HG02885 (cell line): ENCODE data around the gene PITPNB.

ENCODE experiments used
- ATAC-seq: cut with Tn5 transposase; IDR thresholded peaks from one replicate; pipeline ENCODE4 v1.9.1; 2021; ENCODE audit warnings: mild to moderate bottlenecking; ENCODE audit not compliant: unreplicated experiment, poor library complexity

PITPNB gene

DNA sequence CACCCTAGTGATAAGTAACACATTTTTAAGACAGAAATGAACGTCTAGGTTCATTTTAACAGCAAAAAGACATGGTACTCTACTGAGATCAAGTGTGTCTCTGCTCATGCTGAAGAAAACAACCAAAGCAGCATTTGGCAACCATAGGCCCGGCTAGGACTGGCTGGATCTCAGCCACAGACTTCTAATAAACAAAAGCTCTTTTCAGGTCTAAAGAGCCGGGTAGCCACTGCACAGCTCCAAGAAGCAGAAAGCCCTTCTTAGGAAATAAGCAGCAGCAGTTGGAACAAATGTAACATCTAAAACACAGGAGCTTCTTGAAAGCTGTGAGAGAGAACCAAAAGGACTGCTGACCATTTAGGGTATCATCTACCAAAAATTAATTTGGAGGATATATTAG is 37.6 kb downstream of the PITPNB start:
- ATAC-seq = no peak

DNA sequence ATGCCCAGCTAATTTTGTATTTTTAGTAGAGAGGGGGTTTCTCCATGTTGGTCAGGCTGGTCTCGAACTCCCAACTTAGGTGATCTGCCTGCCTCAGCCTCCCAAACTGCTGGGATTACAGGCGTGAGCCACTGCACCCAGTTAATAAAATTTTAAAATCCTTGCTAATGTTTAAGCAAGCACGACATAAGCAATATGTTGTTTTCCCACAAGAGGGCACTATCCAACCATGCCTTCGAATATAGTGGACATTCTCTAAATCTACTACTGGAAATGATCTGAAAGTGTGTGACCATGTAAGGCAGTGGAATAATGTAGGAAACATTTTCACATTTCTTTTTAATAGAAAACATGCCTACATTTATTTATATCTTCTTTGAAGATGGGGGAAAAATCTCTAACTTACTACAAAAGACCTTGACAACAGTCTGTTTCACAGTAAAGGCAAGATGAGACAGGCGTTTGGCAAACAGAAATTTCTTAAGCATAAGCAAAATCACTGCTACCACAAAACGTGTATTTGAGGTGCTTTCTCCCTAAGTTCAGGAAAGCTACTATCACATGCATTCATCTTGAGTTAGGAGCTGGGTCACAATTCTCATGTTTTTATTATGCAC is 38.2 kb downstream of the PITPNB start:
- ATAC-seq = no peak

DNA sequence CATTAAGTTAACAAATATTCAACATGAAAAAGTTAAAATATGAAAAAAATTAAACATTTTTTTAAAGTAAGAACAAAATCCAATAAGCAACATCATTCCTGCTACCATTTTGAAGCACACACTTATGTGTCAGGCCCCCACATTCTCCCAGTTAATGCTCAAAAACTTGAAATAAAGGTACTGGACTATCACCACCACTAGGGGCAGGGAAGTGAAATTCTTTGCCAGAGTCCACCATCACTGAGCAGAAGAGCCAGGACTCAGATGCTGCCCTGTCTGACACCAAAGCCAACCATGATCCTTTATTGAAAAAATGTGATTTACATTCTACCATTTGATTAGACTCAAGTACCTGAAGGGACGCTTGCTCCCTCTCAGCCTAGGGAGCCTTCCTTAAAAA is 39.1 kb downstream of the PITPNB start:
- ATAC-seq = no peak

DNA sequence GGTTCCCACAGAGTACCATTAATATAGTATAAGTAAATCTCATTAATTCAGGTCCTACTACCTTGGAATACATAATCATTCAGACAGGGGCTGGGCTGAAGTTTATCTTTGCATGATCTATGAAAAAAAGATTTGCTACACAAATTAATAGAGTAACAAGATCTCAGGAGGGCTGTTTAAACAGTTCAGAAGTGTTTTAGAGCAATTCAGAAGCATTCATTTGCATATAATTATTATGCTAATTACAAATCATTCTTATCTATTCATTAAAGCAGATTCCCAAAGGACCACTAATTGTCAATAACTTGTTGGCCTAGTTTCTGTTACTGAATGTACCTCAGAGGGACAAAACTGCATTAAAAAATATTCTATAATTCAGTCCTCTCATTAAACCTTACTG is 40.5 kb downstream of the PITPNB start:
- ATAC-seq = no peak

DNA sequence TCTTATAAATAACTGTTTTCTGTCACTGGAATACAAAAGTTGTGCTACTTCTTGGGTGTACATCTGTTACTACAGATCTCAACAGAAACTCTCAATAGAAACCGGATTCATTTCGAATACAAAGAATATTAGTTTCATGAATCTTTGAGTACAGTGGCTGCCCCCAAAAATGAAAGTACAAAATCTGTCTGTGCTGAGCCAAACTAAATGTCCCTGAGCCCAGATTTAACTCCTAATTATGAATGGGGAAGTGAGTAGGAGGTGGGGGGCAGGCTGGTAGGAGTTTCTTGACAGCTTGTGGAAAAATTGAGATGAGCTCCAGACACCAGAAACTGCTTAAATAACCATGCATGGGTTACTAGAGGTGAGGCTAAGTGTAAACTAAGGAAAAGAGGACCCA is 41.6 kb downstream of the PITPNB start:
- ATAC-seq = no peak

DNA sequence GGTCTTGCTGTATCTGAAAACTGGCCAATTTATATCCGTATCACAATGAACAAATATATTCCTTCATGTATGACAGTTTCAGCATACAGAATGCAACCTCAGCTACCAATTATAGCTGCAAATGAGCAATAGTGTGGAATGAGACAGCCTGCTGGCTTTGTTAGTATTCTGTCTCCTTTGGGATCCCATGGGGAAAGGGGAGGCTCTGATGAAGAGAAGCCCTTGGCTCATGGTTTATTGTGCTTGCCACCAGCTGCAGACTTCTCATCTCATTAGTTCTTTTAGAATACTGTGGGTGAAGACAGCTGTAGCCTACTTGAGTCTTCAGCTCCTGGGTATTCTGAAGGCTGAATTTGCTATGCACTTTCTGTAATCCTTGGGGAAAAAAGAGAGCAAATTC is 42.4 kb downstream of the PITPNB start:
- ATAC-seq = no peak

DNA sequence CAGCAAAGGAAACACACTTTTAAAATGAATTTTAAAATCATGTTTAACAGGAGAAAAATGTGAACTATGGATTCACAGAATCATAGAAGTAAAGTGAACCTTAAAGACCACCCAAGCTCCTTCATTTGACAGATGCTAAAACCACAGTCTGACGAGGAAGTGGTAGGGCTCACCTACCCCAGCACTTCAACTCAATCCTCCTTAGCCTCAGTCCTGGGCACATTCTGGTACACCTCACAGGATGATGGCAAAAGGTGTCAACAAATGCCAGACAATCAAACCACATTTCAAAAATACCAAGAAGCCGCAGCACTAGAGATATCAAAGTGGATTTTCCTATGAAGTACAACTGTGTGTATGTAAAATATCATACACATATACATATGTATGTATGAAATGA is 43.1 kb downstream of the PITPNB start:
- no peak for ATAC-seq

DNA sequence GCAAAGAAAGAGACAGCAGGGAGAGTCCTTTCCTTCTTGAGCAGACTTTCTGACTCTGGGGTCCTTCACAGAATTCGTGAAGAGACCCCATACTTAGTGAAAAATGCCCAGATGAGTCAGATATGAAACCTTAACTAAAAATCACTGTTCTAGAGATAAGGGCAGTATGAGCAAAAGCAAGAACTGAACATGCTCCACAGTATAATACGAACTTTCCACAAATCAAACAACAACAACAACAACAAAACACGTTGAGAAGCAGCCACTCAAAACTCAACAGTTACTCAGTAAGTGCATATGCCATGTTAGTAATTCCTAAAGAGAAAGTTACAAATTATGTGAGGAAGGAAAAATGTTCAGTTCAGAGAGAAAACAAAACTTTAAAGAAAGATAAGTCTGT is 44.3 kb downstream of the PITPNB start:
- no peak for ATAC-seq

DNA sequence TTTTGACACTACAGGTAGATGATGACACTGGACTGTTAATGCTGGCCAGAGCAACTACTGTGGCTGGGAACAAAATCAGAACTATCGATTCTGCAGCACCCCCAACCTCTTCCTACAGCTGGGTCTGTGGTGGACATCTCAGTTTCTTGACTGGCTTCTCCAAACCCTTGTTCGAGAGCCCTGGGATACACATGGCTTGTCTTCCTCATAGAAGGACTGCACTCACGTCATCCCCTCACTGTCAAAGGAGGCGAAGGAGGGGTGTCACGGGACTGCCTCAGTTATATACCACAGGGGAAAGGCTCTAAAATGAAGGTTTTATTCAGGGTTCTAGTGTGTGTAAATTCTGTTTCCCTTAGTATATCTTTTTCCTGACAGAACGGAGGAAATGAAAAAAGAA is 44.9 kb downstream of the PITPNB start:
- ATAC-seq = no peak

DNA sequence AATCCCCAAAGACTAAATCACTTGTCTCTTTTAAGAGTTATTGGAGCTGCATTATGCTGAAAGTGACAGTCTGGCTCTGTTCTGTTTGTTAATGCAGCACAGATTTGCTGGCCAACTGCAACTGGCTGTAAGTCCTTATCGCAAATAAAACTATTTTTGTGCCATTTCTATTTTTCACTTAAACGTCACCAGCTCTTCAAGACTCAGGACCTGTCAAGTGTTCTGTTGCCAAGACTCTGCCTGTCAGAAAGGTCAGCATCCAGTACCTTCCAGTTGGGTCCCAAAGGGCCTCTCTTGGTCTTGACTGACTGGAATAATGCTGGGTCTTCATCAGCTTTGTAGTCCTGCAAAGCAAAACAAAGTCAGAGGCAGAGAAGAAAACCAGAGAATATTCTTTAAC is 45.6 kb downstream of the PITPNB start:
- ATAC-seq = no peak

DNA sequence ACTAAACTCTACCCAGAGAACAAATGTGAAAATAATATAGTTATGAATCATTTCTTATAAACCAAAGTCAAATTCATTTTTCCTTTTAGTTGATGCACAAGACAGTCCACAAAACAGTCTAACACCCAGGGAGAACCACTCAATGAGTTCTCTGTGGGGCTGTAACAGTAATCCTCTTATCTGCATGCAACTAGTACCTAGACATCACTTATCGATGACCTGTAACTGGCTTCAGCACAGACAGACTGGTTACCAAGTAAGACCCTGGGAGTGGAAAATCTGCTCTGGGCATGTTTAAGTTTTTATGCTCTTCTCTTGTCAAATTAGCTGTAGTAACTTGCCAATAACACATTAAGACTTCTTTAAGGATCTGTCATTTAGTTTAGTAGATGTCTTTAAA is 46.6 kb downstream of the PITPNB start:
- no peak for ATAC-seq

DNA sequence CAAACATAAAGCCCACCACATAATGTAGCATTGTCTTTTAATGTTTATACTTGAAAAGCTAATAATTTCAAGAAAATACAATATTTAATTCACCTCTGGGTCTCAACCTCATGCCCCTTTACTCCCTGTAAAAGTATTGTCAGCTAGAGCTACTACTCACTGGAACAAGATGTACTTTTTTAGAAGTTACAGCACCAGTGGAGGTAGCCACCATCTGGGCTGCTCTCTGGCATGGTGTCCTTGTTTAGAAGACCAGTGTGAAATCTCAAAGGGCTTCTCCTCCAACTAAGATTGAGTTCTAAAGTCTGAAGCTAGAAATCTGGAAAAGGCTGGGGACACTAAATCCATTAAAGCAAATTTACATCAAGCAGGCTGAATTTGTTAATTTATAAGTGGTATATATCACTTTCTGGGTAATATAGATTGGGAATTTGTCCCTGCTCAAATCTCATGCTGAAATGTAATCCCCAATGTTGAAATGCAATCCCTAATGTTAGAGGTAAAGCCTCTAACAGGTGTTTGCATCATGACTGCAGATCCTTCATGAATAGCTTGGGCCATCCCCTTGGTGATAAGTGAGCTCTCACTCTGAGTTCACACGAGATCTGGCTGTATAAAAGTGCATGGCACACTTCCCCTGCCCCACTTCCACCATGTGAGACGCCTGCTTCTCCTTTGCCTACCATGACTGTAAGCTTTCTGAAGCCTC is 47.6 kb downstream of the PITPNB start:
- no peak for ATAC-seq

DNA sequence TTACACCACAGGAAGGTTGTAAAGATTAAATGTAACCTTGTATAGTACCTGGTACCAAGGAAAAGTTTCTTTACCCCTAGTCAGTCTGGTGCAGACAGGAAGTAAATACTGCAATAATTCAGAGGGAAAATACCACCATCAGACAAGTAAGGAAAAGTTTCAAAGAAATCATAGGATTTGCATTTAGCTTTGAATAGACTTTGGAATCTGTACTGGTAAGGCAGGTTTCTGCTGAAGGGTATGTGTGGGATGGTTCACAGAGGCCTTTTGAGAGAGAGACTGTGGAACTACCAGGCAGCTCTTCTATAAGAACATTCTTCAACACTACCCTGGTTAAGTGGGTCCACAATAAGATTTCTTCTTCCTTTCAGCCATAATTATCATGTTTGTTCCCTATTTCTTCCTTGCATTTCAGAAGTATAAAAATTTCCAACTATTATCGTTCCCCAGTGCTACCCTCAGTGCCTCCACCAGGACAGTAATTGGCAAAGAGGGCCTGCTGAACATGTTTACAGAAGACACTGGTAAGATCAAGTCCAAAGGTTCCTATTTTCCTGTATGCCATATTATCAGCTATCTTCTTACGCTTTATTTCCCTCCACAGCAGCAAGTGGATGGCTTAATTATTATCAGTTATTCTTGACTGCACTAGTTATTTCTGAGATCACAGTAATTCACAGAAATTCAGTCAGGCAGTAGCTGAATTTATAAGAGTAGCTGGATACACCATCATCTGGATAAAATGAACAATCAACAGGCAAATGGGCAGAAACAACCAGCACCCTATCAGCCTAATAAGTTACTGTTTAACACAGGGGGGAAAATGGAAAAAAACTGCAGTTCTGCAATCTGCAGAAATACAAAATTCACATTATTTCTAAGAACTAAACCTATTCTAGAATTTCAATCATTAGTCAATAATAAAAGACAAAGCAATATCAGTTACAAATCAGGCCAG is 48.5 kb downstream of the PITPNB start:
- no peak for ATAC-seq

DNA sequence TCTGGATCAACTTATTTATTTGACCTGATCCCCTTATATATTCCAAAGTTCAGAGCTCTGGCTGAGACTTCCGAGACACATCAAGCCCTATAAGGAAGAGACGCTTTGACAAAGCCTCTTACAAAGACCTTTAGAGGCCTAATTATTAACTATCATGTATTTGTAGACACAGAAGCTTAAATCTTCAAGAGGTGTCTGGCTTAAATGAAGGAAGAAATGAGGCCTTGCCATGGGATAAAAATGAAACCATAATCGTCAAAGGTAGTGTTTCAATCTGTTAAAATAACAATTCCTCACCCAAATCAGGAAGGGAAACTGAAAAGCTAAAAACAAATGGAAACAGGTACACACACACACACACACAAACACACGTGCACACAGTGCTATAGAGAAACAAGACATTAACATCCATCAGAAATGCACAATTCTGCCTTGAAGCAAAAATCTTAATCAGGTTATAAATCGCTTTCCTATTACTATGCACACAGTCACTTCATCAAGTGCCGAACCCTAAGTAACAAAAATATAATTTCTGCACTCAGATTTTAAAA is 50.2 kb downstream of the PITPNB start:
- ATAC-seq = no peak

DNA sequence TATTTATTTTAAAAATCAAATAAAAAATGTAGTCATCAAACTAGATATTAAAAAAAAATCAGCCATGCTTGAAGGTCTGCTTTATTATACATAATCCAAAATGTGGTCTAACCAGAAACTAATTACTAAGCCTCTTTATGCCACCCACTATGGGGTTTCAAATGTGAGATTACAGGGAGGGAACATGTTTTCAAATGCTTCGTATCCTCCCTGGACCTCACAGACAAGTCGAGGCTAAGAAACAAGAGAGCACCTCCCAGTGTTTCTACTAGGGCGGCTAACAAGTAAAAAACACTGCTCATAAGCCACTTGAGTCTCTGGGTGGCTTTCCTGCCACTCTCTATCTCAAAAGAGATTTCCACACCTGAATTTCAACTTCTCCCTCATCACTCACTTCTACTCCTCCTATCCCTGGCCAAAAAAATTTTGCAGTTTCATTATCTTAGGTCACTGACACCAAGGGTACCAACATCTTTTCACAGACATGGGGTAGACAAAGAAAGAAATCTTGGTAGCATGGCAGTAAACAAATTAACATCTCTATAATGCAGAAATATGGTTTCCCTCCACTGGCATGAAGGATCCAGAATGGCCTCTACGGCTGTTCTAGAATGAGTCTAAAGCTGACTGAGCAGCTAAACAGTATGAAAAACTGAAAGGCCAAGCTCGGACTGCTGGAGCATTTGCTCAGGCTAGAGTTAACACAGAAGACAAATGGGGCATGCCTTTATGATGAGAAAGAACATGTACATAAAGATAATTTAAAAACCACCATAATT is 50.9 kb downstream of the PITPNB start:
- ATAC-seq = no peak

DNA sequence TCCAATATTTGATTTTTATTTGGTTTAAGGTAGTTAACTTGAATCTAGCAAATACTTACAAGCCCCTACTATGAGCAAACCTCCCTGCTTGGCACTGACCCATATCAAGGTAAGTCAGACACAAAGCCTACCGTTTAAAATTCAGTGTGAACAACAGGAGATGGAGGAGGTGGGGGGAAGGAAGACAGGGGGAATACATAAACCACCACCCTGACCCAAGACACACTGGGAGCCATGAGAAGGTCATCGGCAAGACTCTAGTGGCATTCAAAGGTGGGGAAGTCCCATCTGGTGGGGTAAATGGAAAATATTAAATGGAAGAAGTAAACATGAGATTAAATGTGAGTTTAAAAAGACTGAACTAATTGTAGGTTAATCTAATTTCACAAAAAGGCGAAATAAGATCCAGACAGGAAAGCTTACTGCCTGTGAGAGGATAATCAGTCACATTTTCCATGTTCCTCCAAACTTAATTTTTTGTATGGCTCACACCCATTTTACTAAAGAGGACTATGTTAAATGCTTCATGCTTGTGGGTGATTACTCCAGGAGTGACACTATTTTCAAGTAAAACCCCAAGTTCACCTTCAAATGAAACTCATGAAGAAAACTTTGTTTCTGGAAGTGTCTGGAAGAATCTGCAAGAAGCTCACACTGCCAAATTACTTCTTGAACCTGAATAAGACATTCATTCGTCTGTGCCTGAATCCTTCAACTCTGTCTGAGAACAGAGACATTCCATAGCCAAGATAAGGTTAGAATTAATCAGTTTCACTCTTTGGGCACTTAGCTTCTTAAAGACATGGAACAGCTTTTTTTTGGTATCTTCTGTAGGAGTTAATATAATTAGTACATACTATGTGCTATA is 51.7 kb downstream of the PITPNB start:
- no peak for ATAC-seq

DNA sequence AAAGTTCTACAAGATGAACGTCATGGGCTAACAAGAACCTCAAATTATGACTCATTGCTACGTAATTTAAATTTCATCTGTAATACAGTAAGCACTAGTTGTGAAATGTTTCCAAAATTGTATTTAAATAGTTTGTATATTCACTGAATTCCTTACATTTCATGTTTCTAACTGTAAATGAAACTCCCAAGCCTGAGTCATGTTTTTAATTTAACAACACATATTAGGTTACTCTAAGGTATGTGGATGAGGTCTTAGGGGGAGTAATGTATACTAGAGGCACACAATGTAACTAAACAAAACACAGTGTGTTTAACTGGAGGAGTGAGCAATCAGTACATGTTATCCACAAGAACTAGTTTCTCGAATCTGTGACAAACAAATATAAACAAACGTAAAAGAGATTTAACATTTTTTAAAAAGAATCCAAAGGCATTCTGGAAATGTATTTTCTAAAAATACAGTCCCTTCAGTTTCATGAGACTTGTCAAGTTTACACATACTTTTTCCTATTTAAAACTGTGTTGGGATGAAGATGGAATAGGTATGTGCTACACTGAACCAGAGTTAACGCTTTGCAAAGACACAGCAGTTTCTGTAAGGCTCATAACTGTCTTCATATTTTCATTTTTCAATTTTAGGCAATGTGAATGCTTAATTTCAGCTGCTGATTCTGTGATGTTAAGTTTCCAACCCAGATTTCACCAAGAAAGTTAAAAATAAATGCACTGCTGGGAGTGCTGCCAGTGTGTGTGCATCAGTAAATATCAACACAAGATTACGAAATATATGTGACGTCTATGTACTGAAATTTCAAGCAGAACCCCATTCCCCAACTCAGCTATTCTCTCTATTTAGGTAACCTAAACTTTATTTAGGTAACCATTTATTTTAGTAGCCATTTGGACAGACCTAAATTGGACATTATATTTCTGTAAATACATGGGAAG is 52.6 kb downstream of the PITPNB start:
- ATAC-seq = no peak

DNA sequence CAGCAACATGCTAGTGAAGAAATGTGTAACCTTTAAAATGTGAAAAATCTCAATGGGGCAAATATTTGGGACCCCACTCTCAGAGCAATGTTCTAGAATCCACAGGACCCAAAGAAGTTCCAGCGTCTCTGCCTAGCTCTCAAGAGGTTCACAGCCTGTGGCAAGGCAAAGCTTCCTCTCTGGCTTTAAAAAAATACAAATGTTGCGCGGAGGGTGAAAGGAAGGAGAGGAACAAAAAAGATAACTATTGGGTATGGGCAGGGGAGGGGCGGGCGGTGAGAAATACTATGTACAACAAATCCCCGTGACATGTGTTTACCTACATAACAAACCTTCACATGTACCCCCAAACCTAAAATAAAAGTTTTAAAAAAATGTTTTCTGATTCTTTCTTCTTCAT is 53.6 kb downstream of the PITPNB start:
- no peak for ATAC-seq
